Embryonic facial prominence (tissue), 1 donor: Measurements from ENCODE around the gene FSTL4.

Experiments
- DNase-seq: peaks from one replicate; pipeline ENCODE4 v3.0.0-alpha.2; 2016; ENCODE audit errors: extremely low spot score

FSTL4 gene

GRCh38 chr5:133266527-133266878, 345.8 kb downstream of the FSTL4 start:
- no peak for DNase-seq

- no peak for DNase-seq
Measured at GRCh38 chr5:133265720-133266526, 346.4 kb downstream of the FSTL4 start.

GRCh38 chr5:133265257-133265656, 347.1 kb downstream of the FSTL4 start:
- DNase-seq = no peak

- no peak for DNase-seq
Measured at GRCh38 chr5:133262690-133263089, 349.7 kb downstream of the FSTL4 start.

GRCh38 chr5:133261993-133262392, 350.3 kb downstream of the FSTL4 start:
- DNase-seq = no peak

GRCh38 chr5:133260715-133261114, 351.6 kb downstream of the FSTL4 start:
- DNase-seq = no peak

GRCh38 chr5:133259199-133259997, 352.9 kb downstream of the FSTL4 start:
- DNase-seq = no peak

GRCh38 chr5:133257977-133258376, 354.4 kb downstream of the FSTL4 start:
- no peak for DNase-seq

- no peak for DNase-seq
Measured at GRCh38 chr5:133256276-133256675, 356.1 kb downstream of the FSTL4 start.

- no peak for DNase-seq
Measured at GRCh38 chr5:133254803-133255202, 357.5 kb downstream of the FSTL4 start.

- no peak for DNase-seq
Measured at GRCh38 chr5:133253671-133254070, 358.7 kb downstream of the FSTL4 start.

- DNase-seq = no peak
Measured at GRCh38 chr5:133253070-133253469, 359.3 kb downstream of the FSTL4 start.

GRCh38 chr5:133252133-133252480, 360.2 kb downstream of the FSTL4 start:
- no peak for DNase-seq

GRCh38 chr5:133251296-133252132, 360.8 kb downstream of the FSTL4 start:
- no peak for DNase-seq

- no peak for DNase-seq
Measured at GRCh38 chr5:133250527-133250926, 361.8 kb downstream of the FSTL4 start.

- DNase-seq = no peak
Measured at GRCh38 chr5:133249593-133249992, 362.7 kb downstream of the FSTL4 start.

- no peak for DNase-seq
Measured at GRCh38 chr5:133247881-133248624, 364.3 kb downstream of the FSTL4 start.

- no peak for DNase-seq
Measured at GRCh38 chr5:133247151-133247709, 365.1 kb downstream of the FSTL4 start.

- DNase-seq = no peak
Measured at GRCh38 chr5:133246376-133247150, 365.8 kb downstream of the FSTL4 start.

GRCh38 chr5:133246053-133246370, 366.3 kb downstream of the FSTL4 start:
- DNase-seq = no peak
